Stimulated activated CD4-positive, alpha-beta T cell treated with anti-CD3 and anti-CD28 coated beads, TNF-alpha, amount 100 ng/mL, for 24 hours (primary cell): ENCODE measurements around the gene BFSP2.
"Not testable (repeated sequence)": the region's sequence is repeated elsewhere in the genome, so short reads cannot be mapped to it uniquely, and the experiment has no call there.

ENCODE experiments used
- DNase-seq, 3 experiments: peaks; one replicate each; pipeline ENCODE4 v3.0.0-alpha.2; 2020; ENCODE audit warnings: low read depth in 3 of 3

Gene BFSP2

GRCh38 chr3:133457025-133457424, 57.2 kb downstream of the BFSP2 start:
- DNase-seq, result no peak

- DNase-seq, result no peak
Measured at GRCh38 chr3:133457465-133458067, 57.7 kb downstream of the BFSP2 start.

GRCh38 chr3:133459400-133459799, 59.5 kb downstream of the BFSP2 start:
- DNase-seq, result no peak

- no peak for DNase-seq
Measured at GRCh38 chr3:133460809-133461208, 61.0 kb downstream of the BFSP2 start.

GRCh38 chr3:133461291-133461690, 61.4 kb downstream of the BFSP2 start:
- no peak for DNase-seq

GRCh38 chr3:133463347-133463860, 63.5 kb downstream of the BFSP2 start:
- DNase-seq, result no peak

- DNase-seq, result no peak
Measured at GRCh38 chr3:133464573-133464972, 64.7 kb downstream of the BFSP2 start.

GRCh38 chr3:133466531-133467386, 66.9 kb downstream of the BFSP2 start:
- DNase-seq, result no peak

GRCh38 chr3:133467780-133468179, 67.9 kb downstream of the BFSP2 start:
- DNase-seq, result no peak

- DNase-seq, result no peak
Measured at GRCh38 chr3:133468251-133468721, 68.4 kb downstream of the BFSP2 start.

- DNase-seq, result no peak
Measured at GRCh38 chr3:133469140-133469731, 69.4 kb downstream of the BFSP2 start.

- no peak for DNase-seq
Measured at GRCh38 chr3:133472242-133472641, 72.4 kb downstream of the BFSP2 start.

GRCh38 chr3:133472889-133473288, 73.0 kb downstream of the BFSP2 start:
- no peak for DNase-seq

GRCh38 chr3:133473472-133474191, 73.8 kb downstream of the BFSP2 start:
- not testable (repeated sequence) for DNase-seq

GRCh38 chr3:133474251-133474801, 74.5 kb downstream of the BFSP2 start:
- DNase-seq, result no peak

GRCh38 chr3:133474817-133475216, 75.0 kb downstream of the BFSP2 start:
- DNase-seq, result no peak

- no peak for DNase-seq
Measured at GRCh38 chr3:133475245-133476010, 75.6 kb downstream of the BFSP2 start.

GRCh38 chr3:133476971-133477375, 77.1 kb downstream of the BFSP2 start:
- no peak for DNase-seq

GRCh38 chr3:133477487-133477886, 77.6 kb downstream of the BFSP2 start:
- no peak for DNase-seq

- DNase-seq, result no peak
Measured at GRCh38 chr3:133478624-133479023, 78.8 kb downstream of the BFSP2 start.

GRCh38 chr3:133479401-133479800, 79.5 kb downstream of the BFSP2 start:
- DNase-seq, result no peak
